Measurements from ENCODE around the gene DYNLRB2.

Gene DYNLRB2

DNA sequence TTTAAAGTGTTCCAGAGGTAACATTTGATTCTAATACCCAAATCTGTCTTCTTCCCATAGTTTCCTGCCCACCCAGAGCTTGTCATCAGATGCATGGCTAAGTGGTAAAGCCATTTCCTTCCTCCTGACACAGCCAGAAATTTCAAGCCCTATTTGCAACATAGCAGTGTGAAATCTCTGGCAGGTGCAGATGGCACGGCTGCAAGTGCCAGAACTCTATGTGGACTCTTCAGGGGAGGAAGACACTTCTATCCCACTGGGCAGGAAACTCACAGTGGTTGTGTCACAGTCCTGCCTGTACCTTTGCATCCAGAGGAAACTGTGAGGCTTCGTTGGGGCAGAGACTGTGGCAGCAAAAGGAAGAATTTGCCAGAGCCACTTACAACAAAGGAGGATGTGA is 13.2 kb downstream of the DYNLRB2 start:
- DNase-seq = no peak

DNA sequence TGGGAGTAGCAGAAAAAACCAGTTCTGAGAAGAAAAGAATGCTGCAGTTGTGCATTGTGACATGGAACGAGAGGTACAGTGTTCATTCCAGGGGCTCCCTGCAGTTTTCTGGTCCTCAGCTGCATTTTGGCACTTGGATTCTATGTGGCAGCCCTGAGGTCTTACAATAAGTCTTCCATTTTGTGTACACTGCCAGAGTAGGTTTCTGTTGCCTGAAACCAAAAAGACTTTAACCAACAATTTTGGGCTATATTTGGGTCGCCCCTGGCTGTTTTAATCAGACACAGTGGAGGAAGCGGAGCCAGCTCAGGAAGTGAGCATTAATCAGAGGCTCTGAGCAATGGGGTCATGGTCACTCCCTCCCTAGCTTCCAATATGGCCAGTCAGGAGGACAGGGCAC is 15.7 kb downstream of the DYNLRB2 start:
- no peak for DNase-seq

DNA sequence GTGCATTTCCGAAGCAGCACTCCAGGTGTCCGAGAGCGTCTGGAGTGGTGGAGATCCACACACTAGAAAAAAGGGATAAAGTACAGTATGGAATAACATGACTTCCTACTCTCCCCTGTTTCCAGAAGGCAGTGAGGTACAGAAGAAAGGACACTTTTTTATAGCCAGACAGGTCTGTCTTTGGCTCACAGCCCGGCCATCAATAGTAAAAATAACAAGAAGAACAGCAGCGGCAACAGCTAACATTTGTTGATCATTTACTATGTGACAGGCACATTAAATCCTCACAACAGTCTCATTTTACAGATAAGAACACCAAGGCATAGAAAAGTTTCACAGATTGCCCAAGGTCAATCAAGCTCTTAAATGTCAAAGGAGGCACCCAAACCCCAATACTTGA is 16.2 kb downstream of the DYNLRB2 start:
- no peak for DNase-seq

DNA sequence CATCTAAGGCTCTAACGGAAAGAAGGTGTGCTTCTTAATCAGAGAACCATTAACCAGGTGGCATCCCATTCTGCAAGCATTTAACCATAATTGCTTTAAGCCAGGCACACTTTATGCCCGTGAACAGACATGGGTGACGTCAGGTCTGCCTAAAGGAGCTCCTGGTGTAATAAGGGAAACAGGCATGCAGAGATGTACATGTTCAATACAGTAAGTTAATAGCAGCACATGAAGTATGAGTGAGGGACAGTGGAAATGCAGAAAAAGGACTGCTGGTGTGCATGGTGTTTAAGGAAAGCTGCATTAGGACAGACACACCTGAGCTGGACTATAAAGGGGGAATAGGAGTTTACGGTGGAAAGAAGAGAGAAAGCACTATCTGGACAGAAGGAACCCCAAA is 18.6 kb downstream of the DYNLRB2 start:
- no peak for DNase-seq

DNA sequence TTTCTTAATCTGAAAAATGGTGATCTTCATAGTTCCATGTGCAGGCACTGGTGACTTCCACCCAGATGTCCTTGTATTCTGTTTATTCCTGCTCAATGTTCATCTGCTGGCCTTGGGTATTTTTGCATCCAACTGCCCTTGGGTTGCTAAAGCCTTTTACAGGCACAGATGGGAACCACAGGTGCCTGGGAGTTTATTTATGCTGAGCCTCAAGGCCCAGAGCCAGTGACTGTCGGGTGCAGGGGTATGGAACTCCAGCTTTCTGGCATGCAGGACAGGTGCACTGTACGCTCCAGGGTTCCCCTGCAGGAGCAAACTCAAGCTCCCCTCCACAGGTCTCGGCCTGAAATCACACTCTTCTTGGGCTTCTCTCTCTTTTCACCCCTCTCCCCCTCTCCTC is 22.3 kb downstream of the DYNLRB2 start:
- no peak for DNase-seq

DNA sequence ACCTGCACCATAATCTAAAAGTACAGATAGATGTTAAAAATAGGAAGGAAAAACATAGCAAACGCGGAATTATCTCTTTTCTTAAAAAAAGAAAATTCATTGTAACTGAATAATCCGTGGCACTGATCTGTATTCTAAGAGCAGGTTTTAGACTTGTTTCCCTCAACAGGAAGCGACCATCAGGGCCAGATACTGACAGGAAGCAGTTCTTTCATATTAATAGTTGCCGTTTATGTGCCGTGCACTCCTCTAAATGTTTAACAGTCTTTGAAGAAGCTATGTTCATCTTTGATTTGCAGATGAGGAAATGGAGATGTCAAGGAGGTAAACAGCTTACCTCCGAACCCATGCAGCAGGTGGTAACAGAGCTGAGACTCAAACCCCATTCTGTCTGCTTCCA is 23.6 kb downstream of the DYNLRB2 start:
- DNase-seq = no peak

DNA sequence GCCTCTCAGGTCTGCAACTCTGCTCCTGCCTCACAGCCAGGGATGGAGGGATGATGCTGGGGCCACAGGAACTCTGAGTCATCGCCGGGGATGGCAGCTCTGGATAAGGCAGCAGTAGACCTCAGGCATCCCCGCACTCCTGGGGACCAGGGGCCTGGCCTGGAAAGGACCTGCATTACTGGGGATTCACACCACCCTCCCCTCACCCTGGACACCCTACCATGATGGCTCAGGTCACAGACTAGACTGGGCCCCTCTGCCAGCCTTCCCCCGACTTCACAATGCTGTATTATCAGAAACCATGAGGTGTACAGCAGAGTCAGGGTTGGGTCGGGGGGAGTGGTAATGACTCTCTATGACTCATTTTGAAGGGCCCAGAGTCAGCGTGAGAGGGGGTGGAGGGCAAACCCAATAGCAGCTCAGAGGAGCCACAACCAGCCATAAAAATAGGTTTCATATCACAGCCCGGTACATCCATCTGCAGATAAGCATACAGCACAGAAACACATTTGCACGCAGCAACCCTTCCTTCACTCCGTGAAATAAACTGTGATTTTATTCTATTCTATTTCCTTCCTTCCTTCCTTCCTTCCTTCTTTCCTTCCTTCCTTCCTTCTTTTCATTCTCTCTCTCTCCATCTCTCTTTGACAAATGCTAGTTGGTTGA is 28.8 kb downstream of the DYNLRB2 start:
- DNase-seq = no peak

DNA sequence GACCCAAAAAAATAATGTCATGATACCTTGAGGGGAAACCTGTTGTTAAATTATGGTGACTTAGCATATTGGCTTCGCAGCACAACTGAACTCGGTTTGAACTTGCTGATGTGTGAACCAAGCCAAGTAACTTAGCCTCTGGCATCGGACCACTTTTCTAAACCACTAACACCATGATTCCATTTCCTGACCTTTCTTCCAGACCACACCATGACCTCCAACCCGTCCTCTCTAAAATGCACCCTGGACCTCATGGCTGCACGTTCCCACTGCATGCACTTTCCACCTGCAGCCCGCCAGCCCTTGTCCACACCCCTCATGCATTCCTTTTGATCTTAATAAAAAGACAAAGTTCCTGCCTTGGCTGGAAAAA is 29.3 kb downstream of the DYNLRB2 start:
- DNase-seq = no peak

DNA sequence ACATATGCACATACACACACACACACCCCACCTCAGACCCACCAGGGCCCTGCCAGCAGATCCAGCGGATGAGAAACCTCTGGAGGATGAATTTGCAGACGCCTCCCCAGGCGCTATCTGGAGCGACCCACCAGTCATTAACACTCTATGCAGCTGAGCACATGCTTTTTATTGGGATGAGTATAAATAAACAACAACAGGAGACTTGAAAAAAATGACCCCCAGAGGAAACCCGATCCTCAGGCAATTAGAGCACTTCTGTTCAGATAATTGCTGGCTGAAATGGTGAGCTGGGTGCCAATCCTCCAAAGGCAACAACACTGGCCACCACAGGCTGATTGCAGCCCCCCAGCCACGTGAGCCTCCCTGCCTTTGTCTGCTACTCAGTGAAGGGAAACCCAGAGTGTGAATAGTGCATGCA is 32.9 kb downstream of the DYNLRB2 start:
- peak; percentile 7 for DNase-seq

DNA sequence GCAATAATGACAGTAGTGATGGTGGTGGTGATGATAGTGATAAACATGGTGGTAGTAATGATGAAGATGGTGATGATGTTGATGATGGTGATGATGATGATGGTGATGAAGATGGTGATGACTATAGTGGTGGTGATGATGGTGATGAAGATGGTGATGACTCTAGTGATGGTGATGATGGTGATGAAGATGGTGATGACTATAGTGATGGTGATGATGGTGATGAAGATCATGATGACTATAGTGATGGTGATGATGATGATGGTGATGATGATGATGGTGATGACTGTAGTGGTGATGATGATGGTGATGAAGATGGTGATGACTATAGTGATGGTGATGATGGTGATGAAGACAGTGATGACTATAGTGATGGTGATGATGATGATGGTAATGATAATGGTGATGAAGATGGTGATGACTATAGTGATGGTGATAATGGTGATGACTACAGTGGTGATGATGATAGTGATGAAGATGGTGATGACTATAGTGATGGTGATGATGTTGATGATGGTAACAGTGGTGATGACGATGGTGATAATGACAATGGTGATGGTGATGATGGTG is 35.6 kb downstream of the DYNLRB2 start:
- no peak for DNase-seq

DNA sequence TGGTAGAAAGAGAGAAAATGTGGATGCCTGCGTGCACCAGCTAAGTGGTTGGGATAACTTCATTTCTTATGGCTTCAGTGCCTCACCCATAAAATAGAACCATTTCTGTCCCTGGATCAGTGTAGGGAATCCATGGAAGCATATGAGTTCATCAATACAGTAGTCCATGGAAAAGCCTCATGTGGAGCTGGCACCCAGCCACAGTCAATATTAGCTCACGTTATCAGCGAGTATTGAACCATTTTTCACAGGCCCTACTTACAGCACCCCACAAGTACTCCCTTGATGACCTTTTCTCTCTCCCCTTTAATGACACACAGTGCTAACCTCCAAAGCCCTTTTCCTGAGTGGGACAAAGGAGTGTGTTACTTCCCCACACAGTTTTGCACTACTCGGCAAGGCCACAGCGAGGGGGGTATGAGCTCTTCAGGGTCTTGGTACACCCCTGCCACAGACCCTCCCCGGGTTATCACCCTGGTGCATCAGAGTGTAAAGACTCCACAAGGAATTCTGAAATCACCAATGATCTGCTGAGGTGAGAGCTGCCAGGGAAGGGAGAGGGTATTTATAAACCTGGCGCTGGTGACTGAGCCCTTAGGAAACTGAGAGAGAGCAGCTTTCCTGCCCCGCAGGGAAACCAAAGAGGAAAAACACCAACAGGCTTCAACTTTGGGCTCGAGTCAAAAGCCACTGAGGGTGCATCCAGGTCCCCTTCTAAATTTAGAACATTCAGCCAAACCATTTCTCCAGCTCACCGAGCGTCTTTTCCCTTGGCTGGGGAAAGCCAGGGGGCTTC is 36.9 kb downstream of the DYNLRB2 start:
- DNase-seq = no peak

DNA sequence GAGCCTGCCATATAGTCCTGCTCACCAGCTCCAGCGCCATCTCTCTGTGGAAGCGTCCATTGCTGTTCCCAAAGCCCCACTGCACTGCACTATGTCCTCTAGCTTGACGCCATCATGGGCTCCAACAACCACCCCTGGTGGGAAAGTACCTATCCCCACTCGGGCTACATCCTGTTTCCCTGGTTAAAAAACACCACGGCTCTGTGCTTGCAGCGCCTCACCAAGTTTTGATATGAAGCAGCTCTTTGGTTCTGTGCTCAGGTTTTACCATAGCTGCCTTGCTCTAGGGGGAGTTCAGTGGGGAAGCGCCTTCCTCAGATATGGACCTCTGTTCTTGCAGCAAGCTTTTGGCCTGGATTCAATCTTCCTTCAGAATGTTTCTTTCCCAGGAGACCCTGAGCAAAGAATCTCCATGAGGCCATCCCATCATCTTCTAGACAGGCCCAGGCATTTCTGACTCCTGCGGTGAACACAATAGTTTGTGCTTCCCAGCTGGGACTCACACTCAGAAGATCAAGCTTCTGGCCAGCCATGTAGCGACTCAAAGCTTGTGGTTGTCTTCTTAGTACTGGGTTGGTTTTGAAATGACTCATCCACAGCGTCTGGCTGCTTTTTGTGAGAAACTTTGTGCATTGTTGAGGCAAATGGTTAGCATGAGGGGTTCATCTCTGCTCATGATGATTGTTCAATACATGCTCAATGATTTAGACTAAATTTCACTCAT is 39.5 kb downstream of the DYNLRB2 start:
- DNase-seq = no peak

DNA sequence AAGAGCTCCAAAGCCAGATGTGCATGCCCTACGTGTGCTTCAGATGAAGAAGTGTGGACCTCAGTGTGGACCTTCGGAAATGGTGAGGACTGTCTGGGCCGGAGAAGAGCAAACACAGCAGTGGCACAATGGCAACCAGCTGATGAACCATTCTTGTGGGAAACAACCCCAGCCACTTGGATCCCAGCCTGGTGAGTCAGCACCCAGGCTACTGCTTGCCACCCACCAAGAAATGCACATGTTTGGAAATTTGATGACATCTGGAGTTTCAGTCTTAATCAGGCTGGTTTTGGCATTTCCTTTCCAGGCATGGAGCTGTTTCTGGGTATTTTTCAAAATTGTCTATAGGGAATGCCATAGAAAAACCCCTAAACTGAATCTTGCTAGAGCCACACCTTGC is 42.7 kb downstream of the DYNLRB2 start:
- DNase-seq = no peak

DNA sequence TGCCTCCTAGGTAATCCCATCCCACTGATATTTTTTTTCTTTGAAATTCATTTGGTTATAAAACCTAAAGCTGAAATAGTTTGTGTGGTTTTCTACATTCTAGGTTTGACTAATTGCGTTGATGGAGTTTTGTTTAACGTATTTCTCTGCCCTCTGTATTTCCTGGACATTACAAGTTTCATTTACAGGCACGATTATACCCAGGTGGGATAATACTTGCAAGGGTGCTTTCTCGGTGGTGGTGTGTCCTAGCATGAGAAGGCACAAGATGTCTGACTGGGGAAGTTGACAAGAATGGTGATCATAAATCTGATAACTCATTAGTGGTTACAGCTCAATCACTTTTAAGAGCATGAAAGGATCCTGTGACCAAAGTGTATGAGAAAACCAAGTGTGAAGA is 45.0 kb downstream of the DYNLRB2 start:
- DNase-seq = no peak

DNA sequence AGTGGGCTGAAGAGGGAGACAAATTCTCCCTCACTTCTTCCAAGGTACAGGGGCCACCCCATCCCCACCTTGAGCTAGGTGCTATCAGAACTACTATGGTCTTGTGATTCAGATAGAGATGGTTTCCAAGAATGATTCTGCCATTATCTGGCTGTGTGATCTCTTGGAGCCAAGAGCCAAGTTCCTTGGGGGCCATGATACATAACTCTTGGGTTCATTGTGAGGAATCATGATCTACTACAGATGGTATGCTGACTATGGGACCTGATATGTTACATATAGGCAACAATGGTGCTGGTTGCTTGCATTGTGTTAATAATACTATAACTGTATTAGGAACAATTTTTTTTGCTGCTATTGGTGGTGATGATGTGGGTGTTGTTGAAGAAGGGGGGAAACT is 45.7 kb downstream of the DYNLRB2 start:
- DNase-seq = no peak

DNA sequence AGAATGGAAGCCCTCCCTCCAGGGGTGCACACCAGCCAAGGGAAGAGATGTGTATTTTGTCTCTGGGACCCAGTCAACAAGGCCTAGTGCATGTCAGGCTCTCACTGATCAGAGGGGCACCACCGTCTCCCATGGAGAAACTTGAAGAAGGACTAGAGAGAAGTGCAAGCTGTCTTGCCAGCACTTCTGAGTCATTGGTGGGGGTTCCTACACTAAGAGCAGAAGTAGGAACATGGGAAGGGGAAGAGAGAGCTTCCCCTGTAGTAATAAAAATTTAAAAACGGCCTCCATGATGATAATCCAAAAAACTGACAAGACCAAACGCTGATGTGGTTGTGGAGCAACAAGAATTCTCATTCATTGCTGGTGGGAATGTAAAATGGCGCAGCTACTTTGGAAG is 46.3 kb downstream of the DYNLRB2 start:
- no peak for DNase-seq

DNA sequence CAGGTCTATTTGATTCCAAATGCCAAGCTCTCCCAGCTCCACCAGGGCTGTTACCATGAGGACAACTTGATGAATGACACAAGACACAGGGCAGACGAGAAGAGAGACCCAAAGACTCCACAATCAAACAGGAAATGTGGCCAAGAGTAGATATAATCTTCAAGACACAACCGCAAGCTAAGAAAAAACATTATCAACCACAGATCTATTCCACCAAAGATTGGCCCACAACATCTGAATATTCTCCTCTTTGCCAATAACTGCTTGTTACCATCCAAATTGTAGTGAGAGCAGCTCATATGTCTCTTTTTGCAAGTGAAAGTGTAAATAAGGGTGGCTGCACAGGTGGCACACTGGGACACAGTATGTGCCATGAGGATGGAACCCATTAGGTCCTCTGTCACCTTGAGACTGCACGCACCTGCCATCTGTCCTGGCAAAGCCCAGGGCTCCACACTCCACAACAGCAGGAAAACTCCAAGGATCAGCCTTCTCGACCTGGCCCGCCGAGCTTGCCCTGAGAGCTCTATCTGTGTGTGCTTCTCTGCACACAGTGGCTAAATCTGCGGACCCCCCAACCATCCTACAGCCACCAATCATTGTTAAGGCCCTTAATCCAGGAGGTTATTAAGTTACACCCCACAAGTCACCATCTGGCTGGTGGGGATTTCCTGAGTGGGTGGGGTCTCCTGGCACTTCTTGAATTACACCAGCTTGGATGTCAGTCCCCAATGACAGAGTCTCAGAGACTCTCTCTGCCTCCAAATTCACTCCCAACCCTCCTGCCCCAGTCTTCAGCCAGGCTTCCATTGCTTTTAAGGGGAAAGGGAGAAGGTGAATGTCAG is 50.5 kb downstream of the DYNLRB2 start:
- DNase-seq = no peak

DNA sequence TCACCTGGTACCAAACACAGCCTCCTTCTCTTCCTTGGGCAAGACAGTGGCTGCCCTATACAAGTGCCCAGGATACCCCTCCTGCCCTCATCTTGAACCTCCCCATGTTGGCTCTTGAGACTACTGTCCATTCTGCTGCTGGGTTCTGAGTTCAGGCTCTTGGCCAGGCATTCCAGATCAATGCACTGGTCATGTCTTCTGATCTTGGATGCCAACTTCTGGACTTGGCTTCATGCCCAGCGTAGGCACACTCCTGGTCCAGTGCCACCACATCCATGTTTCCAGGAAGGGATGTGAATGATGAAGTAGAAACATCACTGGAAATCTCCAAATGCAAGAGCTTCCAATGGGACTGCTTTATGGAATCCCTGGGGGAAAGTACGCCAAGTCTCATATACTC is 51.5 kb downstream of the DYNLRB2 start:
- no peak for DNase-seq

DNA sequence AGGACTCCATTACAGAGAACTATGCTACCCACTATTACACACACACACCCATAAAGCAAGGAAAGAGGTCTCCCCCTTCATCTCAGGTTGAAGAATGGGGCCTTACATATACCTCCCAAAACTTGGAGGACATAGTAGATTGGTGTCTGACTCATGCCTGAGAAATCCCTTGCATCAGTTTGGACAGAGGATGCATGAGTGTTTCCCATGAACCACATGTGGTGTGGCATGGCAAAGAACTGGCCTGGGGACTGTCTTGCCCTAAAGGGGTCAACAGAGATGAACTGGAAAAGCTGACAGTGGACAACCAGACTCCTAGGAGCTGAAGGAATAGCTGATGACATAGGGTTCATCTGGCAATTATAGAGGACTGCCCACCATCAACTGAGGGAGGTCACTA is 54.0 kb downstream of the DYNLRB2 start:
- DNase-seq = no peak

DNA sequence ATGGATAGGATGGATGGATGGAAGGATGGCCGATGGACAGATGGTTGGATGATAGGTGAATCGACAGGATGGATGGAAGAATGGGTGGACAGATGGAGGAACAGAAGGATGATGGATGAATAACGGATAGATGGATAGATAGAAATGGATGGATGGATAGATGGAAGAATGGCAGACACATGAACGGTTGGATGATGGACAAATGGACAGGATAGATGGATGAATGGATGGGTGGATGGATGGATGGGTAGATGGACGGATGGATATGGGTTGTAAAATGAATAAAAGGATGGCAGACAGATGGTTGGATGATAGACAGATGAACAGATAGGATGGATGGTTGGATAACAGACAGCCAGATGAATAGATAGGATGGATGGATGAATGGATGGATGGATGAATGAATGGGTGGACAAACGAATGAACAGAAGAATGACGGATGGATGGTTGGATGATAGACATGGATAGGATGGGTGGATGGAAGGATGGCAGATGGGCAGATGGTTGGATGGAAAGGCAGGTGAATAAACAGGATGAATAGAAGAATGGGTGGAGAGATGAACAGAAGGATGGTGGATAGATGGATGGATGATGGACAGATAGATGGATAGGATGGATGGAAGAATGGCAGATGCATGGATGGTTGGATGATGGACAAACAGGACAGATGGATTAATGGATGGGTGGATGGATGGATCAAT is 55.9 kb downstream of the DYNLRB2 start:
- DNase-seq = no peak

DNA sequence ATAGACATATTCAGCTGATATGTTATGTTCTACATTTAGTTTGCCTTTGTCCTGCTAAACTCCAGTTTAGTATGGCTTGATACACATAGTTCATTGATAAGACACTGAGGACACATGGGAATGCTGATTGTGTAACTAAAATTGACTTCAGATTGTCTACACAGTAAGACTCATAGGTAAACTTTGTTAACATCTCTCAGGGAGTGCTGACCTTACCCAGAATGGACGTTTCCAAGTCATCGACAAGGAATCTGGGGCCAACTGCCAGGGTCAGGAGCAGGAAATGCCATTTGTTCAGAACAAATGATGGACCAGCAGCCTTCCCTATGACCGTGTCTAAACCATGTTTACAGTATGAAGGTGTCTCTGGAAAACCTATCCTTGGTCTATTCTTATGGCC is 58.7 kb downstream of the DYNLRB2 start:
- DNase-seq = no peak
